Measurements from ENCODE around the gene HCFC1.
"Not testable (repeated sequence)": the region's sequence is repeated elsewhere in the genome, so short reads cannot be mapped to it uniquely, and the experiment has no call there.

Gene HCFC1

DNA sequence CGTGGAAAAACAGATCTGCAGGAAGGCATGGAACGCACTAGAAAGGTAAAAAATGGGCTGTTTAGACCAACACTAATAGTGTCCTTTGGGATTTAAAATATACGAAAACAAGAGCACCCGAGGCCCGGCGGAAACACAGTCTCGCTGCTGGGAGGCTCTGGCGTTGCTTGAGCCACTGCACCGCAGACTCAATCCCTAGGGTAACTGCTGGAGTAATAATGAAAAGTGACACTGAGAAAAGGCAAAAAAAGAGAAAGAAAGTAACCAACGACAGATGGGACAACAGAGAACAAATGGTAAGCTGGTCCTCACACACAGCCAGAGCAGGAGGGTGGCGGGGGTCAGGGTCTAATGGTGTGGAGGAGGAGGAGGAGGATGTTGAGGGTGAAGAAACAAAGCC is 32.7 kb upstream of the HCFC1 start:
- TF ChIP-seq, protein P1, sequence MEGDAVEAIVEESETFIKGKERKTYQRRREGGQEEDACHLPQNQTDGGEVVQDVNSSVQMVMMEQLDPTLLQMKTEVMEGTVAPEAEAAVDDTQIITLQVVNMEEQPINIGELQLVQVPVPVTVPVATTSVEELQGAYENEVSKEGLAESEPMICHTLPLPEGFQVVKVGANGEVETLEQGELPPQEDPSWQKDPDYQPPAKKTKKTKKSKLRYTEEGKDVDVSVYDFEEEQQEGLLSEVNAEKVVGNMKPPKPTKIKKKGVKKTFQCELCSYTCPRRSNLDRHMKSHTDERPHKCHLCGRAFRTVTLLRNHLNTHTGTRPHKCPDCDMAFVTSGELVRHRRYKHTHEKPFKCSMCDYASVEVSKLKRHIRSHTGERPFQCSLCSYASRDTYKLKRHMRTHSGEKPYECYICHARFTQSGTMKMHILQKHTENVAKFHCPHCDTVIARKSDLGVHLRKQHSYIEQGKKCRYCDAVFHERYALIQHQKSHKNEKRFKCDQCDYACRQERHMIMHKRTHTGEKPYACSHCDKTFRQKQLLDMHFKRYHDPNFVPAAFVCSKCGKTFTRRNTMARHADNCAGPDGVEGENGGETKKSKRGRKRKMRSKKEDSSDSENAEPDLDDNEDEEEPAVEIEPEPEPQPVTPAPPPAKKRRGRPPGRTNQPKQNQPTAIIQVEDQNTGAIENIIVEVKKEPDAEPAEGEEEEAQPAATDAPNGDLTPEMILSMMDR (IDR thresholded peaks at IDR 0.05; ENCODE audit: low read length, missing control alignments), result no peak
- DNase-seq (ENCODE audit: low read depth), result no peak
- H3K4me3 ChIP-seq (replicated peaks; ENCODE audit: low read depth, low read length), result no peak overlapping the region

DNA sequence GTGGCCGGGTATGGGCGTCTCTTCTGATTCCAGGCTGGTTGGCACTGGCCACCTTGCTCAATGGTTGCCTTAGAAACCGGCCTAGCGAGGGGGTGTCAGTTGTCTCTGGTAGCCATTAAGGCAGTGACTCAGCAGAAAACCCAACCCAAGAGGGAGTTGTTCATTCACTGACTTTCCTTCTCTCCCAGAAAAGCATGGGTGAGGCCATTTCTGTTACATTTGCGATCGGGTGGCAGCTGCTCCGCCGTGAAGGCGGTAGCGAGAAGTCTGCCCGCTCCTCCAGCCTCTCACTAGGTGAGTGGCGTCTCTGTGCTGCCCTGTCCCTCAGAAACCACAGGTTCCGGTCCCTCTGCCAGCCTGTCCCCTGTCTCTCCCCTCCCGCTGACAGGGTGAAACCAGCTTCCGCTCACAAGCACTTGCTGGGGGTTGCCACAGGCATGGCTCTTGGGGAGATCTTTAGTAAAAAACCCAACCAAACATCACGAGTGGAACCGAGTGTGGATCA is 30.6 kb upstream of the HCFC1 start:
- H3K4me3 ChIP-seq (replicated peaks; ENCODE audit: low read depth, low read length), result no peak overlapping the region
- TF ChIP-seq, protein P1 (IDR thresholded peaks at IDR 0.05; ENCODE audit: low read length, missing control alignments), result no peak
- DNase-seq (ENCODE audit: low read depth), result peak; percentile 33

DNA sequence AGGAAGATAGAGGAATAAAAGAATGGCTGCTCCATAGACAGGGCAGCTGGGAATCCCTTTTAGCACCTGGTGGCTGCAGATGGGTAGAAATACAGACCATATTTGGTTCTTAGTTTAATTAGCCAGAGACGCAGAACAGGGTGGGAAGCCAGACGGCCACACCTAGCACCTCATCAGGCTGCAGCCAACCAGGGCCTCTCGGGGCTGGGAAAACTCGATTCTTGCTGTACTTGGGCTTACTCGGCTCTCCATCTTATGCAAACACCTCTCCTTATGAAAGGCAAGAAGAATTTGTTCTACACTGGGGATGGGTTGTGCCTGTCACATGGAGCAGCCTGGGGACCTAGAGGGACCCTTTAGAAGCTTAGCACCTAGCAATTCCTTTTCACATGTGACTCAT is 28.4 kb upstream of the HCFC1 start:
- no peak for DNase-seq (ENCODE audit: low read depth)
- TF ChIP-seq, protein P1 (IDR thresholded peaks at IDR 0.05; ENCODE audit: low read length, missing control alignments), result no peak
- no peak overlapping the region for H3K4me3 ChIP-seq (replicated peaks; ENCODE audit: low read depth, low read length)

DNA sequence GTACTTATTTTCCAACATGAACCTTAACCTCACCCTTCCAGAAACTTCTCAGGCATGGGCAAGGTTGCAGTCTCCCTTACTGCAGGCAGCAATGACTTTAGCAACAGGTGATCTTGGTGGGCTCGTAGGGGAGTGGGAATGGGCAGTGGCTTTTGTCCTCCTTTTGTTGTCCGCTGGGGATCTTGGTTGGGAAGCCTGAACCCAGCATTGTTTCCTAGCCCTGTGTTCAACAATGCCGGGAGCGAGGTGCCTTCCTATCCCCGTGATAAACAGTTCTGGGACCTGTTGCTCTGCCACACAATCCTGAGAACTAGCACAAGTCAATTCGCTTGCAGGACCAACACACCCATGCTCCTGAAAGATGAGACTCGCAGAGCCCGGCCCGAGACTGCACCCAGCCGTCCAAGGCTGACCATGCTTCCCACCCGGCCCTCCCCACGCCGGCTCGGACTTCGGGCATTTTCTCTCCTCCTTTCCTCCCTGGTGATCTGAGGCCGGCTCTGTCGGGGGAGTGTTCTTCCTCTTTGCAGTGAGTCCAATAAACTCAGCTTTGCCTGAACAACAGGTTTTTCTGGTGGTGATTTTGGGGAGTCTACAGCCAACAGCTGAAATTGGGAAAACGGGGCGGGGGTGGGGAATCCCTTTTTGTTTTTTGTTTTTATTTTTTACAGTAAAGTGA is 27.9 kb upstream of the HCFC1 start:
- DNase-seq (ENCODE audit: low read depth), result no peak
- TF ChIP-seq, protein P1 (IDR thresholded peaks at IDR 0.05; ENCODE audit: low read length, missing control alignments), result no peak
- H3K4me3 ChIP-seq (replicated peaks; ENCODE audit: low read depth, low read length), result no peak overlapping the region

DNA sequence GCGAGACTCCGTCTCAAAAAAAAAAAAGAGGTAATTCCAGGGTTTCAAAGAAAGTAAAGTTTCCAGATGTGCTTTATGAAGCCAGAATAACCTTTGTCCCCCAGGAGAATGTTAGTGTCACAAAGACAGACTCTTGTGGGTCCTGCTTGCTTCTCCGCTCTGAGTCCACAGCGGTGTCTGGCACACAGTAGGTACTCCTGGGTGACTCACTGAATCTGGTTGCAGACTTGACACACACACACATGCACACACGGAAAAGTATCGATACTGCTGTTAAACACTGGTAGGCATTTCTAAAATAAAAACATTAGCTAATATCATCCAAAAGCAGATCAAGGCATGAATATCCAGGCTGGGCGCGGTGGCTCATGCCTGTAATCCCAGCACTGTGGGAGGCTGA is 23.9 kb upstream of the HCFC1 start:
- TF ChIP-seq, protein P1 (IDR thresholded peaks at IDR 0.05; ENCODE audit: low read length, missing control alignments), result no peak
- no peak overlapping the region for H3K4me3 ChIP-seq (replicated peaks; ENCODE audit: low read depth, low read length)
- no peak for DNase-seq (ENCODE audit: low read depth)

DNA sequence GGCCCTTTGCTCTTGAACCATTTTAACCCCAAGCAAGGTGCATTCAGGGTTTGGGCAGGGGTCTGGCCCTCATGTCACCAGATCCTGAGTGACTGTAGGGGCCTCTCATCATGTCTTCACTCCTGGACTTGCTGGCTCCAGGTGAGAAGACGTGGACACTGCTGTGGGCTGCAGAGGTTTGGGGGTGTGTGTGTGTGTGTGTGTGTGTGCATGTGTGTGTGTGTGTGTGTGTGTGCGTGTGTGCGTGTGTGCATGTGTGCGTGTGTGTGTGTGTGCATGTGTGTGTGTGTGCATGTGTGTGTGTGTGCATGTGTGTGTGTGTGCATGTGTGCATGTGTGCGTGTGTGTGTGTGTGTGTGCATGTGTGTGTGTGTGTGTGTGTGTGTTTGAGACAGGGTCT is 22.8 kb upstream of the HCFC1 start:
- H3K4me3 ChIP-seq (replicated peaks; ENCODE audit: low read depth, low read length); DNase-seq (ENCODE audit: low read depth): not testable (repeated sequence)

DNA sequence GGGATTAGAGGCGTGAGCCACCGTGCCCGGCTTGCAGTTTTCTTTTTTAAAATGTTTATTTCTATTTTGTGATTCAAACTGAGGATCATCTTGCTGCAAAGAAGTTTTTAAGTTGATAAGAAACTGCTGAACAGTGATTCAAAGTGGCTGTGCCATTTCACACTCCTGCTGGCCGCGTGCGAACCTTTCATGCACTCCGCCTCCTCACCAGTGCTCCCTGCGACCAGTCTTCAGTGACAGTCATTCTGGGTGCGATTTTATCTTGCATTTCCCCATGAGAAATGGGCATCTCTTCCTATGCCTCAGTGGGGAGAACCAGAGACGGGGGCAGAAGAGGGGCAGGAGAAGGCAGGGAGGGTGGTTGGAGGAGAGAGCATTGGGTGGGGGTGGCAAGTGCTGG is 22.4 kb upstream of the HCFC1 start:
- H3K4me3 ChIP-seq (replicated peaks; ENCODE audit: low read depth, low read length), result no peak overlapping the region
- TF ChIP-seq, protein P1 (IDR thresholded peaks at IDR 0.05; ENCODE audit: low read length, missing control alignments), result no peak

More for the DNA sequence above, 22.4 kb upstream of the HCFC1 start:
- no peak for DNase-seq (ENCODE audit: low read depth)

Data from fibroblast of pulmonary artery (primary cell).